Neural progenitor cell (in vitro differentiated cells): ENCODE data around the gene SLC5A2.

ENCODE experiments used
- CTCF ChIP-seq: fragments of 200-600 bp; sonication (generic); IDR thresholded peaks from 2 replicates; pipeline ENCODE4 v1.5.1; 2017; ENCODE audit warnings: antibody characterized with exemption, mild to moderate bottlenecking
- EZH2 ChIP-seq: fragments of 200-600 bp; sonication (generic); IDR thresholded peaks from 2 replicates; pipeline ENCODE4 v1.6.1; 2017; ENCODE audit warnings: antibody characterized with exemption, mild to moderate bottlenecking, moderate library complexity

- TF ChIP-seq CTCF (no peak), EZH2 (no peak)
These were observed 17.0 kb downstream of the SLC5A2 start for GRCh38 chr16:31499928-31500327.
